Common myeloid progenitor, CD34-positive (primary cell): ENCODE measurements around the gene ST7.

Experiments used
- CTCF ChIA-PET: fragments of 350-600 bp; sonication (Branson Sonifier 250); formaldehyde crosslinking; loops from one replicate; lab custom pipeline; 2021; ENCODE audit warnings: antibody characterized with exemption; lab: Charles Lee
- POLR2A ChIA-PET: fragments of 350-600 bp; sonication (Branson Sonifier 250); formaldehyde crosslinking; loops from one replicate; lab custom pipeline; 2021; ENCODE audit warnings: antibody characterized with exemption; lab: Charles Lee
- DNase-seq, 3 donors: peaks; one replicate each; pipeline versions ENCODE4 v3.0.0 to v3.0.0-alpha.2; 2013
- H3K27ac ChIP-seq, 2 experiments: 1 replicate in 1 of 2; 2 replicates in 1 of 2; pipeline ENCODE4 v1.7.0; 2013; ENCODE audit warnings: inconsistent platforms in 2 of 2, low read length in 2 of 2, mild to moderate bottlenecking in 2 of 2, low read depth in 1 of 2, moderate library complexity in 1 of 2; ENCODE audit not compliant: severe bottlenecking in 2 of 2, insufficient read depth in 1 of 2, poor library complexity in 1 of 2
- H3K27me3 ChIP-seq, 5 experiments: replicated peaks in 2 of 5; 1 replicate in 3 of 5; 2 replicates in 2 of 5; pipeline versions ENCODE4 v1.6.1 to v1.7.0; 2013; ENCODE audit warnings: low read length in 4 of 5, mild to moderate bottlenecking in 2 of 5, moderate library complexity in 2 of 5, inconsistent platforms in 1 of 5; ENCODE audit not compliant: insufficient read depth in 5 of 5, control insufficient read depth in 4 of 5
- H3K36me3 ChIP-seq, 4 experiments: 1 replicate in 2 of 4; 2 replicates in 2 of 4; pipeline versions ENCODE4 v1.6.1 to v1.7.0; 2013; ENCODE audit warnings: low read length in 3 of 4, control low read depth in 1 of 4, mild to moderate bottlenecking in 1 of 4; ENCODE audit not compliant: control insufficient read depth in 4 of 4, insufficient read depth in 4 of 4
- H3K4me1 ChIP-seq, 4 experiments: 1 replicate in 3 of 4; 2 replicates in 1 of 4; pipeline versions ENCODE4 v1.6.1 to v1.7.1; 2013; ENCODE audit warnings: low read length in 3 of 4, mild to moderate bottlenecking in 3 of 4, control low read depth in 1 of 4, inconsistent platforms in 1 of 4, moderate library complexity in 1 of 4; ENCODE audit not compliant: control insufficient read depth in 4 of 4, insufficient read depth in 4 of 4; ENCODE audit errors: control extremely low read depth in 1 of 4
- H3K4me3 ChIP-seq, 7 experiments: 1 replicate in 4 of 7; 2 replicates in 3 of 7; pipeline versions ENCODE4 v1.5.1 to v1.7.0; 2013; ENCODE audit warnings: mild to moderate bottlenecking in 7 of 7, low read length in 6 of 7, moderate library complexity in 6 of 7, inconsistent platforms in 2 of 7, low read depth in 2 of 7, control low read depth in 1 of 7; ENCODE audit not compliant: insufficient read depth in 4 of 7, control insufficient read depth in 1 of 7; ENCODE audit errors: extremely low read depth in 1 of 7
- H3K9me3 ChIP-seq, 5 experiments: 1 replicate in 4 of 5; 2 replicates in 1 of 5; pipeline versions ENCODE4 v1.6.1 to v1.7.1; 2013; ENCODE audit warnings: low read length in 4 of 5, mild to moderate bottlenecking in 2 of 5, inconsistent platforms in 1 of 5, low read depth in 1 of 5, moderate library complexity in 1 of 5; ENCODE audit not compliant: control insufficient read depth in 4 of 5, insufficient read depth in 2 of 5; ENCODE audit errors: control extremely low read depth in 1 of 5
- WGBS: methylation state at CpG from one replicate; pipeline ENCODE4 v1.1.5; 2013; ENCODE audit not compliant: insufficient coverage; 5-methylcytosine and 5-hydroxymethylcytosine counted together

Gene ST7

GRCh38 chr7:117178600-117178999, 225.3 kb downstream of the ST7 start:
- 100% methylated on average over 1 of the region's 2 CpGs for WGBS
- Histone ChIP-seq H3K4me1 (no peaks in the 10 kb centered on the region), H3K27me3 (no peaks in the 10 kb centered on the region), H3K27ac (no peak overlapping the region), H3K9me3 (no peaks in the 10 kb centered on the region), H3K4me3 (no peak overlapping the region), H3K36me3 (peaks cover 0 to 8% (median 3%) of the 10 kb centered on the region in 4 experiments)
- no peak for DNase-seq
- ChIA-PET CTCF (no interaction called here), POLR2A (no interaction called here)

GRCh38 chr7:117179701-117180100, 226.4 kb downstream of the ST7 start:
- no peak for DNase-seq
- H3K27ac ChIP-seq = no peak overlapping the region
- no peaks in the 10 kb centered on the region for H3K9me3 ChIP-seq
- H3K36me3 ChIP-seq = peaks cover 0 to 6% (median 2%) of the 10 kb centered on the region in 4 experiments
- H3K27me3 ChIP-seq = no peaks in the 10 kb centered on the region
- ChIA-PET CTCF (no interaction called here), POLR2A (no interaction called here)
- no peak overlapping the region for H3K4me3 ChIP-seq
- peaks cover 0 to 3% (median 0%) of the 10 kb centered on the region in 4 experiments for H3K4me1 ChIP-seq
- WGBS = 100% methylated on average over 2 of the region's 2 CpGs

GRCh38 chr7:117183729-117184128, 230.4 kb downstream of the ST7 start:
- WGBS = 100% methylated on average over 1 of the region's 2 CpGs
- Histone ChIP-seq H3K4me3 (no peak overlapping the region), H3K4me1 (peaks cover 0 to 4% (median 2%) of the 10 kb centered on the region in 4 experiments), H3K9me3 (no peaks in the 10 kb centered on the region), H3K27ac (no peak overlapping the region), H3K36me3 (peaks cover 0 to 2% (median 0%) of the 10 kb centered on the region in 4 experiments), H3K27me3 (no peaks in the 10 kb centered on the region)
- no peak for DNase-seq
- CTCF ChIA-PET = no interaction called here
- POLR2A ChIA-PET = no interaction called here

- no peak overlapping the region for H3K27ac ChIP-seq
- peak; percentile 10 to 42 (median 19) for DNase-seq
- WGBS = no CpG with 5 or more reads among the region's 2 CpGs
Observed at GRCh38 chr7:117184367-117184766, 231.1 kb downstream of the ST7 start.

GRCh38 chr7:117185124-117185523, 231.8 kb downstream of the ST7 start:
- no peaks in the 10 kb centered on the region for H3K27me3 ChIP-seq
- H3K4me3 ChIP-seq = no peak overlapping the region
- 88% methylated on average over 2 of the region's 3 CpGs for WGBS
- peaks cover 0 to 7% (median 4%) of the 10 kb centered on the region in 4 experiments for H3K36me3 ChIP-seq
- CTCF ChIA-PET = no interaction called here
- H3K4me1 ChIP-seq = peaks cover 0 to 4% (median 2%) of the 10 kb centered on the region in 4 experiments
- H3K9me3 ChIP-seq = no peaks in the 10 kb centered on the region
- no peak overlapping the region for H3K27ac ChIP-seq
- POLR2A ChIA-PET = no interaction called here
- DNase-seq = no peak

More at GRCh38 chr7:117184367-117184766, 231.1 kb downstream of the ST7 start:
- no peaks in the 10 kb centered on the region for H3K27me3 ChIP-seq
- peaks cover 0 to 2% (median under 1%) of the 10 kb centered on the region in 4 experiments for H3K36me3 ChIP-seq
- no peaks in the 10 kb centered on the region for H3K9me3 ChIP-seq
- peaks cover 0 to 4% (median 2%) of the 10 kb centered on the region in 4 experiments for H3K4me1 ChIP-seq
- ChIA-PET CTCF (no interaction called here), POLR2A (no interaction called here)
- no peak overlapping the region for H3K4me3 ChIP-seq

- no peaks in the 10 kb centered on the region for H3K9me3 ChIP-seq
- DNase-seq = no peak
- peaks cover 0 to 16% (median 9%) of the 10 kb centered on the region in 4 experiments for H3K36me3 ChIP-seq
- H3K4me3 ChIP-seq = no peak overlapping the region
- ChIA-PET CTCF (interaction anchor here (1.0 kb wide), 1 partner anchor 26 kb away, joined by 3 read pairs; no protein-coding TSS in a partner anchor), POLR2A (no interaction called here)
- 97% methylated on average over 7 of the region's 7 CpGs for WGBS
- peaks cover 0 to 4% (median 2%) of the 10 kb centered on the region in 4 experiments for H3K4me1 ChIP-seq
- no peaks in the 10 kb centered on the region for H3K27me3 ChIP-seq
- H3K27ac ChIP-seq = no peak overlapping the region
Observed at GRCh38 chr7:117186218-117187010, 233.1 kb downstream of the ST7 start.

GRCh38 chr7:117188376-117188775, 235.1 kb downstream of the ST7 start:
- DNase-seq = peak in 1 of 3 donors; percentile 21
- peak overlapping the region in 1 of 7 experiments; percentile 19 for H3K4me3 ChIP-seq
- peaks cover 0 to 20% (median 8%) of the 10 kb centered on the region in 4 experiments for H3K36me3 ChIP-seq
- no peaks in the 10 kb centered on the region for H3K27me3 ChIP-seq
- H3K4me1 ChIP-seq = peaks cover 0 to 4% (median 2%) of the 10 kb centered on the region in 4 experiments
- H3K27ac ChIP-seq = no peak overlapping the region
- ChIA-PET CTCF (no interaction called here), POLR2A (no interaction called here)
- H3K9me3 ChIP-seq = no peaks in the 10 kb centered on the region
